ENCODE data around the gene GABRR1. TPM values are rescaled to one million over a fixed set of nuclear protein-coding genes. Genes with fewer than 3 reads are reported as not detected.

GABRR1 gene
- total and polyA plus RNA-seq, 2 of the 13 experiments (the other 11 are each of a cell fraction or from before 2014, with no cell fraction given) = not detected

DNA sequence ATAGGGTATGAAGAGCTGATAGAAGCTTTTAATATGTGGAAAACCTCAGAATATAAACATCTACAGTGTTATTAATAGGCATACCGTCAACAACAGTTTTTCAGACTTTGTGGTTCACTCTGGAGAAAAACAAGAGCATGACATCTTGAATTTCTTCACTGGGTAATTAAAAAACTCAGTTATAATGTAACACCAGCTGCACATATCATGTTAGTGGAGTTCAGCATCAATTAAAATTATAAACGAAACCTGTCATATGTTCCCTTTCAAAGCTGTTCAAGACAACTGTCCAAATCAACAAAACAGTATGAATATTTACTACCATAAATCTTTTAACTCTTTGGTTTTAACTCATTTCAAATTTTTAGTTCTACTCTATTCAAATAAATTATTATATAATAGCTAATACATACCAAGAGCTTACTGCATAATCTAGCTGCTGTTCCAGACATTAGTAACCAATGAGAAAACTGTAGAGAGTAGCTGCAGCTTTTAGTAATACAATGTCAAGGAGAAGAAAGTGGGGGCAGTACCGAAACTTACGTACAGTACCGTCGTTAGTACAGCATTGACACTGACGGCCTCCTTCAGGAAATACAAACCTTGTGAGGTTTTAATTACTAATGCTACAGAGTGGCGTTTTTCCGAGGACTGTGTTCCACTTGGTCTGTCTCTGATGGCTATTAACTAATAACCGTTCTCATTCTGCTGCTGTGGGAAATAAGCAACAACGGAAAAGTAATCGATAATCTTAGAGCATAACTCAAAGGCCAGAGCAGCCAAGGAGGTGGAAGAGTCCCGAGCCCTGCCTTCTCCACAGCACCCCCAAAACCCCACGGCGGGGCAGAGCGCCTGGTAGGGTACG is 71.8 kb downstream of the GABRR1 start:
- peak overlapping the region; percentile 88 for H3K9ac ChIP-seq (ENCODE audit: insufficient read depth, low read depth, low read length)
- peaks cover 28% of the 10 kb centered on the region for H3K79me2 ChIP-seq (ENCODE audit: insufficient read depth, low read length)
- H3K36me3 ChIP-seq (replicated peaks in 1 of 2; ENCODE audit: control insufficient read depth in 1 of 2, insufficient read depth in 2 of 2, low read length in 2 of 2) = no peaks in the 10 kb centered on the region; a peak in 1 of 5 replicates
- ATAC-seq (peak; percentile 7), DNase-seq (ENCODE audit: low spot score) (no peak), FAIRE-seq (no peak)
- no peaks in the 10 kb centered on the region for H4K20me1 ChIP-seq (ENCODE audit: insufficient read depth, low read length)
- H3K4me3 ChIP-seq (replicated peaks in 1 of 3; ENCODE audit: insufficient read depth in 1 of 3, low read depth in 2 of 3, low read length in 3 of 3) = peak overlapping the region; percentile 76 to 77 (median 77)
- CTCF ChIA-PET (ENCODE audit: low intra/inter-chr PET ratio, low total read pairs) = no interaction called here
- H3K9me3 ChIP-seq (ENCODE audit: low read length) = no peaks in the 10 kb centered on the region
- 10% methylated on average over 15 of the region's 17 CpGs for WGBS (ENCODE audit: low lambda C conversion rate)
- BruUV-seq (replicated peaks) = TSS peak; percentile 69
- H3K27me3 ChIP-seq (ENCODE audit: control insufficient read depth in 1 of 2, insufficient read depth in 2 of 2, low read length in 2 of 2) = no peaks in the 10 kb centered on the region; a peak in 2 of 5 replicates
- H3K4me2 ChIP-seq (ENCODE audit: low read depth, low read length) = peak overlapping the region; percentile 77
- peak overlapping the region; percentile 79 for H3K27ac ChIP-seq (ENCODE audit: extremely low read length, insufficient read depth, low read length)
- peak overlapping the region; percentile 95 for H2AFZ ChIP-seq (ENCODE audit: low read length)
- H3K4me1 ChIP-seq (ENCODE audit: insufficient read depth, low read length) = peaks cover 52% of the 10 kb centered on the region
- POLR2A ChIA-PET = interaction anchor here (0.9 to 2.4 kb wide), 11 partner anchors 8 to 182 kb away, joined by 3 to 15 read pairs (median 5); partner anchors contain the start of genes PNRC1, RNGTT and SRSF12
- intact Hi-C loops (cut with micrococcal nuclease; ENCODE audit: unreplicated experiment) = loop anchor here (5.0 kb wide), 1 partner anchor 63 kb away; the partner anchor contains the start of gene PNRC1
- in situ Hi-C loops (cut with HindIII; ENCODE audit: extremely low pct_ligation_motif_present, low pct_unique_long_range_greater_than_20kb) = no loop called here
- TF ChIP-seq, protein P1, sequence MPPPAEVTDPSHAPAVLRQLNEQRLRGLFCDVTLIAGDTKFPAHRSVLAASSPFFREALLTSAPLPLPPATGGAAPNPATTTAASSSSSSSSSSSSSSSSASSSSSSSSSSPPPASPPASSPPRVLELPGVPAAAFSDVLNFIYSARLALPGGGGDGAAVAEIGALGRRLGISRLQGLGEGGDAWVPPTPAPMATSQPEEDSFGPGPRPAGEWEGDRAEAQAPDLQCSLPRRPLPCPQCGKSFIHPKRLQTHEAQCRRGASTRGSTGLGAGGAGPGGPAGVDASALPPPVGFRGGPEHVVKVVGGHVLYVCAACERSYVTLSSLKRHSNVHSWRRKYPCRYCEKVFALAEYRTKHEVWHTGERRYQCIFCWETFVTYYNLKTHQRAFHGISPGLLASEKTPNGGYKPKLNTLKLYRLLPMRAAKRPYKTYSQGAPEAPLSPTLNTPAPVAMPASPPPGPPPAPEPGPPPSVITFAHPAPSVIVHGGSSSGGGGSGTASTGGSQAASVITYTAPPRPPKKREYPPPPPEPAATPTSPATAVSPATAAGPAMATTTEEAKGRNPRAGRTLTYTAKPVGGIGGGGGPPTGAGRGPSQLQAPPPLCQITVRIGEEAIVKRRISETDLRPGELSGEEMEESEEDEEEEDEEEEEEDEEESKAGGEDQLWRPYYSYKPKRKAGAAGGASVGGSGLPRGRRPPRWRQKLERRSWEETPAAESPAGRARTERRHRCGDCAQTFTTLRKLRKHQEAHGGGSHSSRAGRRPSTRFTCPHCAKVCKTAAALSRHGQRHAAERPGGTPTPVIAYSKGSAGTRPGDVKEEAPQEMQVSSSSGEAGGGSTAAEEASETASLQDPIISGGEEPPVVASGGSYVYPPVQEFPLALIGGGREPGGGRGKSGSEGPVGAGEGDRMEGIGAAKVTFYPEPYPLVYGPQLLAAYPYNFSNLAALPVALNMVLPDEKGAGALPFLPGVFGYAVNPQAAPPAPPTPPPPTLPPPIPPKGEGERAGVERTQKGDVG (CRISPR knock-in tag; IDR thresholded peaks at IDR 0.05; ENCODE audit: borderline replicate concordance) = no peak
- TF ChIP-seq, protein P2, sequence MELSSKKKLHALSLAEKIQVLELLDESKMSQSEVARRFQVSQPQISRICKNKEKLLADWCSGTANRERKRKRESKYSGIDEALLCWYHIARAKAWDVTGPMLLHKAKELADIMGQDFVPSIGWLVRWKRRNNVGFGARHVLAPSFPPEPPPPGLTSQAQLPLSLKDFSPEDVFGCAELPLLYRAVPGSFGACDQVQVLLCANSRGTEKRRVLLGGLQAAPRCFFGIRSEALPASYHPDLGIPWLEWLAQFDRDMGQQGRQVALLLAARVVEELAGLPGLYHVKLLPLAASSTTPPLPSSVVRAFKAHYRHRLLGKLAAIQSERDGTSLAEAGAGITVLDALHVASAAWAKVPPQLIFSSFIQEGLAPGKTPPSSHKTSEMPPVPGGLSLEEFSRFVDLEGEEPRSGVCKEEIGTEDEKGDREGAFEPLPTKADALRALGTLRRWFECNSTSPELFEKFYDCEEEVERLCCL (CRISPR knock-in tag; IDR thresholded peaks at IDR 0.05; ENCODE audit: borderline replicate concordance) = 0 out of 2 replicates have a peak, but pooled peaks have one; percentile 29
- TF ChIP-seq ESRRA (CRISPR knock-in tag; IDR thresholded peaks at IDR 0.05; ENCODE audit: low read depth) (0 out of 2 replicates have a peak, but pooled peaks have one; percentile 4), SNRNP70 (IDR thresholded peaks at IDR 0.05; ENCODE audit: low read depth, low read length) (no peak), MTF2 (CRISPR knock-in tag; IDR thresholded peaks at IDR 0.05; ENCODE audit: borderline replicate concordance) (0 out of 2 replicates have a peak, but pooled peaks have one; percentile 1)
- TF ChIP-seq, protein P3, sequence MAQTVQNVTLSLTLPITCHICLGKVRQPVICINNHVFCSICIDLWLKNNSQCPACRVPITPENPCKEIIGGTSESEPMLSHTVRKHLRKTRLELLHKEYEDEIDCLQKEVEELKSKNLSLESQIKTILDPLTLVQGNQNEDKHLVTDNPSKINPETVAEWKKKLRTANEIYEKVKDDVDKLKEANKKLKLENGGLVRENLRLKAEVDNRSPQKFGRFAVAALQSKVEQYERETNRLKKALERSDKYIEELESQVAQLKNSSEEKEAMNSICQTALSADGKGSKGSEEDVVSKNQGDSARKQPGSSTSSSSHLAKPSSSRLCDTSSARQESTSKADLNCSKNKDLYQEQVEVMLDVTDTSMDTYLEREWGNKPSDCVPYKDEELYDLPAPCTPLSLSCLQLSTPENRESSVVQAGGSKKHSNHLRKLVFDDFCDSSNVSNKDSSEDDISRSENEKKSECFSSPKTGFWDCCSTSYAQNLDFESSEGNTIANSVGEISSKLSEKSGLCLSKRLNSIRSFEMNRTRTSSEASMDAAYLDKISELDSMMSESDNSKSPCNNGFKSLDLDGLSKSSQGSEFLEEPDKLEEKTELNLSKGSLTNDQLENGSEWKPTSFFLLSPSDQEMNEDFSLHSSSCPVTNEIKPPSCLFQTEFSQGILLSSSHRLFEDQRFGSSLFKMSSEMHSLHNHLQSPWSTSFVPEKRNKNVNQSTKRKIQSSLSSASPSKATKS (CRISPR knock-in tag; IDR thresholded peaks at IDR 0.05) = 0 out of 2 replicates have a peak, but pooled peaks have one; percentile 19
- TF ChIP-seq, protein P4, sequence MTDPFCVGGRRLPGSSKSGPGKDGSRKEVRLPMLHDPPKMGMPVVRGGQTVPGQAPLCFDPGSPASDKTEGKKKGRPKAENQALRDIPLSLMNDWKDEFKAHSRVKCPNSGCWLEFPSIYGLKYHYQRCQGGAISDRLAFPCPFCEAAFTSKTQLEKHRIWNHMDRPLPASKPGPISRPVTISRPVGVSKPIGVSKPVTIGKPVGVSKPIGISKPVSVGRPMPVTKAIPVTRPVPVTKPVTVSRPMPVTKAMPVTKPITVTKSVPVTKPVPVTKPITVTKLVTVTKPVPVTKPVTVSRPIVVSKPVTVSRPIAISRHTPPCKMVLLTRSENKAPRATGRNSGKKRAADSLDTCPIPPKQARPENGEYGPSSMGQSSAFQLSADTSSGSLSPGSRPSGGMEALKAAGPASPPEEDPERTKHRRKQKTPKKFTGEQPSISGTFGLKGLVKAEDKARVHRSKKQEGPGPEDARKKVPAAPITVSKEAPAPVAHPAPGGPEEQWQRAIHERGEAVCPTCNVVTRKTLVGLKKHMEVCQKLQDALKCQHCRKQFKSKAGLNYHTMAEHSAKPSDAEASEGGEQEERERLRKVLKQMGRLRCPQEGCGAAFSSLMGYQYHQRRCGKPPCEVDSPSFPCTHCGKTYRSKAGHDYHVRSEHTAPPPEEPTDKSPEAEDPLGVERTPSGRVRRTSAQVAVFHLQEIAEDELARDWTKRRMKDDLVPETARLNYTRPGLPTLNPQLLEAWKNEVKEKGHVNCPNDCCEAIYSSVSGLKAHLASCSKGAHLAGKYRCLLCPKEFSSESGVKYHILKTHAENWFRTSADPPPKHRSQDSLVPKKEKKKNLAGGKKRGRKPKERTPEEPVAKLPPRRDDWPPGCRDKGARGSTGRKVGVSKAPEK (CRISPR knock-in tag; IDR thresholded peaks at IDR 0.05; ENCODE audit: borderline replicate concordance) = 0 out of 2 replicates have a peak, but pooled peaks have one; percentile 11
- TF ChIP-seq, protein P5, sequence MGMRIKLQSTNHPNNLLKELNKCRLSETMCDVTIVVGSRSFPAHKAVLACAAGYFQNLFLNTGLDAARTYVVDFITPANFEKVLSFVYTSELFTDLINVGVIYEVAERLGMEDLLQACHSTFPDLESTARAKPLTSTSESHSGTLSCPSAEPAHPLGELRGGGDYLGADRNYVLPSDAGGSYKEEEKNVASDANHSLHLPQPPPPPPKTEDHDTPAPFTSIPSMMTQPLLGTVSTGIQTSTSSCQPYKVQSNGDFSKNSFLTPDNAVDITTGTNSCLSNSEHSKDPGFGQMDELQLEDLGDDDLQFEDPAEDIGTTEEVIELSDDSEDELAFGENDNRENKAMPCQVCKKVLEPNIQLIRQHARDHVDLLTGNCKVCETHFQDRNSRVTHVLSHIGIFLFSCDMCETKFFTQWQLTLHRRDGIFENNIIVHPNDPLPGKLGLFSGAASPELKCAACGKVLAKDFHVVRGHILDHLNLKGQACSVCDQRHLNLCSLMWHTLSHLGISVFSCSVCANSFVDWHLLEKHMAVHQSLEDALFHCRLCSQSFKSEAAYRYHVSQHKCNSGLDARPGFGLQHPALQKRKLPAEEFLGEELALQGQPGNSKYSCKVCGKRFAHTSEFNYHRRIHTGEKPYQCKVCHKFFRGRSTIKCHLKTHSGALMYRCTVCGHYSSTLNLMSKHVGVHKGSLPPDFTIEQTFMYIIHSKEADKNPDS (CRISPR knock-in tag; IDR thresholded peaks at IDR 0.05) = no peak
